GM23338 (cell line): ENCODE data around the gene MKLN1.

Experiments
- CREB1 ChIP-seq: fragments of 250-450 bp; sonication (Bioruptor Pico); IDR thresholded peaks from 2 replicates; pipeline ENCODE4 v1.5.0; 2020; ENCODE audit warnings: low read depth, mild to moderate bottlenecking, moderate library complexity
- EZH2 ChIP-seq: fragments of 200-600 bp; sonication (generic); IDR thresholded peaks from one replicate; pipeline ENCODE4 v1.8.0; 2017; ENCODE audit warnings: antibody characterized with exemption, mild to moderate bottlenecking, low read depth; ENCODE audit not compliant: unreplicated experiment
- EZH2phosphoT487 ChIP-seq: fragments of 200-600 bp; sonication (generic); IDR thresholded peaks from one replicate; pipeline ENCODE4 v1.8.1; 2018; ENCODE audit warnings: antibody characterized with exemption; ENCODE audit not compliant: unreplicated experiment
- POLR2AphosphoS5 ChIP-seq: IDR thresholded peaks from 2 replicates; pipeline ENCODE4 v1.6.1; 2016; ENCODE audit warnings: antibody characterized with exemption, low read depth
- TF ChIP-seq, protein P1 (sequence below), 2 experiments: fragments of 200-600 bp in 1 of 2; sonication (generic) in 1 of 2; conservative IDR thresholded peaks; 2 replicates each; pipeline versions ENCODE4 v1.5.1 to v1.6.1; 2016 to 2017; ENCODE audit warnings: antibody characterized with exemption in 2 of 2, low read depth in 2 of 2, mild to moderate bottlenecking in 2 of 2, moderate library complexity in 1 of 2
- TF ChIP-seq, protein P2 (sequence below): IDR thresholded peaks from one replicate; pipeline ENCODE4 v1.6.1; 2018; ENCODE audit warnings: antibody characterized with exemption; ENCODE audit not compliant: unreplicated experiment

DNA sequence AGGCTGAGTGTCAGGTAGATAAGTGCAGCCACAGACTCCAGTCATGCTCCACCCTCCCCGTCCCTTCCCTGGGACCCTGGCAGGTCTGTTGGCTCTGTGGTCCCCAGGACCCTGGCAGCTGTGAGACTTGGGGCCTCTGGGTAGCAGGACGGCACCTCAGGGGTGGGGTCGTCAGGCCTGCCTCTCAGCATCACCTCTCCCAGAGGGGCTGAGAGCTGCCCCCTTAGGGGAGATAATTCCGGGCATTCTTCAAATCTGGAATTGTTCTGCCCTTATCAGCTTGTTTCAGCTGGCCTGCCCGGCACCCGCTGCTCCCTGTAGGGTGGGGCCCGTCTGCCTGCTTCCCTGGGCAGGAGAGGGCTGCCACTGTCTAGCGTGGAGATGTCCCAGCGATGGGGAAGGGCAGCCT, 205.5 kb downstream of the MKLN1 start:
- no peak for TF ChIP-seq EZH2phosphoT487
- TF ChIP-seq POLR2AphosphoS5 = 0 out of 2 replicates have a peak, but pooled peaks have one; percentile 14
- TF ChIP-seq, protein P1, sequence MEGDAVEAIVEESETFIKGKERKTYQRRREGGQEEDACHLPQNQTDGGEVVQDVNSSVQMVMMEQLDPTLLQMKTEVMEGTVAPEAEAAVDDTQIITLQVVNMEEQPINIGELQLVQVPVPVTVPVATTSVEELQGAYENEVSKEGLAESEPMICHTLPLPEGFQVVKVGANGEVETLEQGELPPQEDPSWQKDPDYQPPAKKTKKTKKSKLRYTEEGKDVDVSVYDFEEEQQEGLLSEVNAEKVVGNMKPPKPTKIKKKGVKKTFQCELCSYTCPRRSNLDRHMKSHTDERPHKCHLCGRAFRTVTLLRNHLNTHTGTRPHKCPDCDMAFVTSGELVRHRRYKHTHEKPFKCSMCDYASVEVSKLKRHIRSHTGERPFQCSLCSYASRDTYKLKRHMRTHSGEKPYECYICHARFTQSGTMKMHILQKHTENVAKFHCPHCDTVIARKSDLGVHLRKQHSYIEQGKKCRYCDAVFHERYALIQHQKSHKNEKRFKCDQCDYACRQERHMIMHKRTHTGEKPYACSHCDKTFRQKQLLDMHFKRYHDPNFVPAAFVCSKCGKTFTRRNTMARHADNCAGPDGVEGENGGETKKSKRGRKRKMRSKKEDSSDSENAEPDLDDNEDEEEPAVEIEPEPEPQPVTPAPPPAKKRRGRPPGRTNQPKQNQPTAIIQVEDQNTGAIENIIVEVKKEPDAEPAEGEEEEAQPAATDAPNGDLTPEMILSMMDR (conservative IDR thresholded peaks at IDR 0.05; ENCODE audit: low read depth in 2 of 2) = no peak
- no peak for TF ChIP-seq EZH2
- TF ChIP-seq, protein P2, sequence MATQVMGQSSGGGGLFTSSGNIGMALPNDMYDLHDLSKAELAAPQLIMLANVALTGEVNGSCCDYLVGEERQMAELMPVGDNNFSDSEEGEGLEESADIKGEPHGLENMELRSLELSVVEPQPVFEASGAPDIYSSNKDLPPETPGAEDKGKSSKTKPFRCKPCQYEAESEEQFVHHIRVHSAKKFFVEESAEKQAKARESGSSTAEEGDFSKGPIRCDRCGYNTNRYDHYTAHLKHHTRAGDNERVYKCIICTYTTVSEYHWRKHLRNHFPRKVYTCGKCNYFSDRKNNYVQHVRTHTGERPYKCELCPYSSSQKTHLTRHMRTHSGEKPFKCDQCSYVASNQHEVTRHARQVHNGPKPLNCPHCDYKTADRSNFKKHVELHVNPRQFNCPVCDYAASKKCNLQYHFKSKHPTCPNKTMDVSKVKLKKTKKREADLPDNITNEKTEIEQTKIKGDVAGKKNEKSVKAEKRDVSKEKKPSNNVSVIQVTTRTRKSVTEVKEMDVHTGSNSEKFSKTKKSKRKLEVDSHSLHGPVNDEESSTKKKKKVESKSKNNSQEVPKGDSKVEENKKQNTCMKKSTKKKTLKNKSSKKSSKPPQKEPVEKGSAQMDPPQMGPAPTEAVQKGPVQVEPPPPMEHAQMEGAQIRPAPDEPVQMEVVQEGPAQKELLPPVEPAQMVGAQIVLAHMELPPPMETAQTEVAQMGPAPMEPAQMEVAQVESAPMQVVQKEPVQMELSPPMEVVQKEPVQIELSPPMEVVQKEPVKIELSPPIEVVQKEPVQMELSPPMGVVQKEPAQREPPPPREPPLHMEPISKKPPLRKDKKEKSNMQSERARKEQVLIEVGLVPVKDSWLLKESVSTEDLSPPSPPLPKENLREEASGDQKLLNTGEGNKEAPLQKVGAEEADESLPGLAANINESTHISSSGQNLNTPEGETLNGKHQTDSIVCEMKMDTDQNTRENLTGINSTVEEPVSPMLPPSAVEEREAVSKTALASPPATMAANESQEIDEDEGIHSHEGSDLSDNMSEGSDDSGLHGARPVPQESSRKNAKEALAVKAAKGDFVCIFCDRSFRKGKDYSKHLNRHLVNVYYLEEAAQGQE = no peak
- no peak for TF ChIP-seq CREB1 (CRISPR knock-in tag)
